ENCODE data around the gene HSH2D. TPM values are rescaled to one million over a fixed set of nuclear protein-coding genes. Genes with fewer than 3 reads are reported as not detected.

The HSH2D gene
- total and polyA plus RNA-seq, 5 donors from 2014 or later: 8.8 to 45.5 (median 13.3) TPM

GRCh38 chr19:16160445-16160942 is 17.0 kb downstream of the HSH2D start:
- Mint-ChIP-seq H3K4me1 (peaks cover 0 to 3% (median 0%) of the 10 kb centered on the region in 4 donors), H3K27me3 (no peaks in the 10 kb centered on the region), H3K36me3 (peaks cover 9% of the 10 kb centered on the region), H3K9me3 (no peaks in the 10 kb centered on the region), H3K4me3 (no peak overlapping the region), H3K27ac (peak overlapping the region in 1 of 3 donors; percentile 3)
- no peaks in the 10 kb centered on the region for H3K4me1 ChIP-seq (ENCODE audit: control insufficient read depth, insufficient read depth, low read length, poor library complexity, severe bottlenecking)
- ATAC-seq (ENCODE audit: low read depth in 2 of 2) (no peak), DNase-seq (no peak)
- no peaks in the 10 kb centered on the region for H3K9me3 ChIP-seq (ENCODE audit: control insufficient read depth in 2 of 2, low read length in 2 of 2)
- H3K27me3 ChIP-seq (ENCODE audit: control insufficient read depth, insufficient read depth, low read length): no peaks in the 10 kb centered on the region
- no peak overlapping the region for H3K4me3 ChIP-seq (ENCODE audit: low read depth, low read length)
- no peak overlapping the region for H3K27ac ChIP-seq (ENCODE audit: insufficient read depth, low read length, poor library complexity, severe bottlenecking)
- H3K36me3 ChIP-seq (ENCODE audit: control insufficient read depth, insufficient read depth, low read length): peaks cover 19% of the 10 kb centered on the region

DNA sequence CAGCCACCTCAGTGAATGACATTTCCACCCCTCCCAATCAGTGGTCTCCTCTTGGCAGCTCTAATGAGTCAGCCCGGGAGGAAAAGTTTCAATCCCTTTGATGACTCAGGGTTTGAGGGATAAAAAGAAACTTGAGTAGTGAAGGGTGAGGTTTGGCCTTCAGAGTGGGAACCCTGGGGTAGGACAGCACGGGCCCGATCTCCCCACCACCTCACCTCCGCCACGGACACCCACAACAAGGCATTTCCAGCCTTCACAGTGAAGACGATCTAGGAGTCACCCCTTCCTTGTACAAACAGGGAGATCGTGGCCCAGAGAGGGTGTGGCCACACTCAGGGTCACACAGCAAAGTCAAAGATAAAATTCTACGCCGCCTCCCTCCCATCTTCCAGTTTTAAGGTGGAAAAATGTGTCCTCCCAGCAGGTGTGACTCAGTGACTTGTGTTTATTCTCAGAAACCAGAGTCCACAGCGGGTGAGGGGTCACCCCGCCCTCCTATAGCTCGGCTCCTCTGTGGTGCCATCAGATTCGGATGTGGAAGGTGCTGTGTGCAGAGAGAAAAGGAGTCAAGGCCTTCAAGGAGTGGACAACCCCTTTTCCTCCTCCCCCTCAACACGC is 17.6 kb downstream of the HSH2D start:
- Mint-ChIP-seq H3K9me3 (no peaks in the 10 kb centered on the region), H3K4me1 (peaks cover 0 to 3% (median 0%) of the 10 kb centered on the region in 4 donors), H3K27ac (peak overlapping the region in 1 of 3 donors; percentile 3), H3K36me3 (peaks cover 9% of the 10 kb centered on the region), H3K4me3 (no peak overlapping the region), H3K27me3 (no peaks in the 10 kb centered on the region)
- Histone ChIP-seq H3K9me3 (ENCODE audit: control insufficient read depth in 2 of 2, low read length in 2 of 2) (no peaks in the 10 kb centered on the region), H3K36me3 (ENCODE audit: control insufficient read depth, insufficient read depth, low read length) (peaks cover 14% of the 10 kb centered on the region), H3K4me1 (ENCODE audit: control insufficient read depth, insufficient read depth, low read length, poor library complexity, severe bottlenecking) (no peaks in the 10 kb centered on the region), H3K4me3 (ENCODE audit: low read depth, low read length) (no peak overlapping the region), H3K27ac (ENCODE audit: insufficient read depth, low read length, poor library complexity, severe bottlenecking) (no peak overlapping the region), H3K27me3 (ENCODE audit: control insufficient read depth, insufficient read depth, low read length) (no peaks in the 10 kb centered on the region)
- DNase-seq: no peak
- ATAC-seq (ENCODE audit: low read depth in 2 of 2): no peak

DNA sequence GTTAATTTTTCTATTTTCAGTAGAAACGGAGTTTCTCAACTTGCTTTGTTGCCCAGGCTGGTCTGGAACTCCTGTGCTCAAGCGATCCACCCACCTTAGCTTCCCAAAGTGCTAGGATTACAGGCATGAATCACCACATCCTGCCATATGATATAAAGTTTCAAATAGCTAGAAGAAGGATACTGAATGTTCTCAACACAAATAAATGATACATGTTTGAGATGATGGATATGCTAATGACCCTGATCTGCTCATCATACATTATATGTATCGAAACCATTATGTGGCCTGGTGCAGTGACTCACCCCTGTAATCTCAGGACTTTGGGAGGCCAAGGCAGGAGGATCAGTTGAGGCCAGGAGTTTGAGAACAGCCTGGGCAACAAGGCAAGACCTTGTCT is 18.4 kb downstream of the HSH2D start:
- Histone ChIP-seq H3K4me3 (ENCODE audit: low read depth, low read length) (no peak overlapping the region), H3K36me3 (ENCODE audit: control insufficient read depth, insufficient read depth, low read length) (peaks cover 8% of the 10 kb centered on the region), H3K27me3 (ENCODE audit: control insufficient read depth, insufficient read depth, low read length) (no peaks in the 10 kb centered on the region), H3K4me1 (ENCODE audit: control insufficient read depth, insufficient read depth, low read length, poor library complexity, severe bottlenecking) (no peaks in the 10 kb centered on the region), H3K27ac (ENCODE audit: insufficient read depth, low read length, poor library complexity, severe bottlenecking) (no peak overlapping the region), H3K9me3 (ENCODE audit: control insufficient read depth in 2 of 2, low read length in 2 of 2) (no peaks in the 10 kb centered on the region)
- no peak overlapping the region for H3K27ac Mint-ChIP-seq
- no peak overlapping the region for H3K4me3 Mint-ChIP-seq
- H3K9me3 Mint-ChIP-seq: no peaks in the 10 kb centered on the region
- peaks cover 0 to 3% (median 0%) of the 10 kb centered on the region in 4 donors for H3K4me1 Mint-ChIP-seq
- DNase-seq (no peak), ATAC-seq (ENCODE audit: low read depth in 2 of 2) (no peak)
- H3K27me3 Mint-ChIP-seq: no peaks in the 10 kb centered on the region
- peaks cover 2% of the 10 kb centered on the region for H3K36me3 Mint-ChIP-seq

GRCh38 chr19:16164222-16164890 is 20.9 kb downstream of the HSH2D start:
- no peaks in the 10 kb centered on the region for H3K9me3 ChIP-seq (ENCODE audit: control insufficient read depth in 2 of 2, low read length in 2 of 2)

GRCh38 chr19:16166417-16166816 is 22.9 kb downstream of the HSH2D start:
- Histone ChIP-seq H3K4me1 (ENCODE audit: control insufficient read depth, insufficient read depth, low read length, poor library complexity, severe bottlenecking) (no peaks in the 10 kb centered on the region), H3K9me3 (ENCODE audit: control insufficient read depth in 2 of 2, low read length in 2 of 2) (no peaks in the 10 kb centered on the region), H3K36me3 (ENCODE audit: control insufficient read depth, insufficient read depth, low read length) (no peaks in the 10 kb centered on the region), H3K4me3 (ENCODE audit: low read depth, low read length) (no peak overlapping the region), H3K27ac (ENCODE audit: insufficient read depth, low read length, poor library complexity, severe bottlenecking) (no peak overlapping the region), H3K27me3 (ENCODE audit: control insufficient read depth, insufficient read depth, low read length) (no peaks in the 10 kb centered on the region)
- no peaks in the 10 kb centered on the region for H3K36me3 Mint-ChIP-seq
- no peaks in the 10 kb centered on the region for H3K9me3 Mint-ChIP-seq
- H3K4me3 Mint-ChIP-seq: no peak overlapping the region
- ATAC-seq (ENCODE audit: low read depth in 2 of 2): no peak
- H3K4me1 Mint-ChIP-seq: no peaks in the 10 kb centered on the region
- H3K27ac Mint-ChIP-seq: no peak overlapping the region
- no peak for DNase-seq
- H3K27me3 Mint-ChIP-seq: peaks cover 2% of the 10 kb centered on the region

More at GRCh38 chr19:16164222-16164890, 20.9 kb downstream of the HSH2D start:
- Mint-ChIP-seq H3K4me1 (peaks cover 0 to 3% (median 0%) of the 10 kb centered on the region in 4 donors), H3K36me3 (no peaks in the 10 kb centered on the region), H3K4me3 (no peak overlapping the region), H3K27ac (no peak overlapping the region), H3K9me3 (no peaks in the 10 kb centered on the region), H3K27me3 (no peaks in the 10 kb centered on the region)
- ATAC-seq (ENCODE audit: low read depth in 2 of 2) (no peak), DNase-seq (no peak)
- H3K4me1 ChIP-seq (ENCODE audit: control insufficient read depth, insufficient read depth, low read length, poor library complexity, severe bottlenecking): no peaks in the 10 kb centered on the region
- H3K27me3 ChIP-seq (ENCODE audit: control insufficient read depth, insufficient read depth, low read length): no peaks in the 10 kb centered on the region
- H3K27ac ChIP-seq (ENCODE audit: insufficient read depth, low read length, poor library complexity, severe bottlenecking): no peak overlapping the region
- no peaks in the 10 kb centered on the region for H3K36me3 ChIP-seq (ENCODE audit: control insufficient read depth, insufficient read depth, low read length)
- H3K4me3 ChIP-seq (ENCODE audit: low read depth, low read length): no peak overlapping the region

DNA sequence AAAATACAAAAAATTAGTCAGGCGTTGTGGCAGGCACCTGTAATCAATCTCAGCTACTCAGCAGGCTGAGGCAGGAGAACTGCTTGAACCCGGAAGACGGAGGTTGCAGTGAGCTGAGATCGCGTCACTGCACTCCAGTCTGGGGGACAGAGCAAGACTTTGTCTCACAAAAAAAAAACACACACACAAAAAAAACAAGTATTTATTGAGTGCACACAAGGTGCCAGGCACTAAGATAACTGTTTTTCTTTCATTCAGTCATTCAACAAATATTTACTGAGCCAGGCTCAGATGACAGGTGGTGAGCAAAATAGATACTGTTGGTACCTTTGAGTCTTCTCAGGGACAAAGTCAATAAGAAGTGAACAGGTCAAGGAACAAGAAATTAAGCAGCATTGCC is 23.6 kb downstream of the HSH2D start:
- Histone ChIP-seq H3K9me3 (ENCODE audit: control insufficient read depth in 2 of 2, low read length in 2 of 2) (no peaks in the 10 kb centered on the region), H3K4me3 (ENCODE audit: low read depth, low read length) (no peak overlapping the region), H3K27me3 (ENCODE audit: control insufficient read depth, insufficient read depth, low read length) (no peaks in the 10 kb centered on the region), H3K4me1 (ENCODE audit: control insufficient read depth, insufficient read depth, low read length, poor library complexity, severe bottlenecking) (no peaks in the 10 kb centered on the region), H3K36me3 (ENCODE audit: control insufficient read depth, insufficient read depth, low read length) (no peaks in the 10 kb centered on the region), H3K27ac (ENCODE audit: insufficient read depth, low read length, poor library complexity, severe bottlenecking) (no peak overlapping the region)
- Mint-ChIP-seq H3K4me1 (no peaks in the 10 kb centered on the region), H3K27ac (no peak overlapping the region), H3K4me3 (peak overlapping the region in 1 of 4 donors; percentile 9), H3K27me3 (peaks cover 4% of the 10 kb centered on the region), H3K9me3 (no peaks in the 10 kb centered on the region), H3K36me3 (no peaks in the 10 kb centered on the region)
- DNase-seq: no peak
- ATAC-seq (ENCODE audit: low read depth in 2 of 2): no peak

DNA sequence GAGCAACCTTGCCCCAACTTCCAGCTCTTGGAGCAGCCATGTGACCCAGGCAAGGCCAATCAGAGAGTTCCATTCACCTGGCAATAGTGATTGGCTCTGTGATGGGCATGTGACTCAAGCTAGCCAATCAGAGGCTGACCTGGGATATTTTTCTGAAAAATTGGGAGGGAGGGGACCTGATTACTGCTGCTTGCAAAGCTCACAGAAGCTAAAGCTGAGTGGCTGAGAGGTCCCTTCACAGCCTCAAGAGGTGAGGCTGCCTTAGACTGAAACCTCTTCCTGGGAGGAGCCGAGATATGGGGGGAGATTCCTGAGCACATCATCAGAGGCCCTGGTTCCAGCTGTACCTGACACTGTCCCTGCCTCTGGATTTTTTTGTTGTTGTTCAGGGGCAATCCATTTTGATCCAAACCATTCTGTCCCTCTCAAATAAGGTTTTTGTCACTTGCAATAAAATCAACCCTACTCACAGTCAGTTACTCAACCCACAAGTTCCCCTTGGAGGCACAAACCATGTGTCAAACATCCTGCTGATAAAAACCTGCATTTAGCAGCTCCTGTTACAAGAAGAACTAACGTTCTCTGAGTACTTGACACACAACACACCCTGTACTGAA is 25.1 kb downstream of the HSH2D start:
- Mint-ChIP-seq H3K4me1 (no peaks in the 10 kb centered on the region), H3K4me3 (no peak overlapping the region), H3K36me3 (no peaks in the 10 kb centered on the region), H3K9me3 (no peaks in the 10 kb centered on the region), H3K27ac (peak overlapping the region in 1 of 3 donors; percentile 4), H3K27me3 (peaks cover 4% of the 10 kb centered on the region)
- peak in 1 of 3 donors; percentile 32 for DNase-seq
- H3K27me3 ChIP-seq (ENCODE audit: control insufficient read depth, insufficient read depth, low read length): no peaks in the 10 kb centered on the region
- no peak for ATAC-seq (ENCODE audit: low read depth in 2 of 2)
- no peaks in the 10 kb centered on the region for H3K4me1 ChIP-seq (ENCODE audit: control insufficient read depth, insufficient read depth, low read length, poor library complexity, severe bottlenecking)
- H3K9me3 ChIP-seq (ENCODE audit: control insufficient read depth in 2 of 2, low read length in 2 of 2): no peaks in the 10 kb centered on the region
- H3K4me3 ChIP-seq (ENCODE audit: low read depth, low read length): no peak overlapping the region
- no peak overlapping the region for H3K27ac ChIP-seq (ENCODE audit: insufficient read depth, low read length, poor library complexity, severe bottlenecking)
- no peaks in the 10 kb centered on the region for H3K36me3 ChIP-seq (ENCODE audit: control insufficient read depth, insufficient read depth, low read length)

All from CD4-positive, CD25-positive, alpha-beta regulatory T cell (primary cell).